GM15510 (cell line): Measurements from ENCODE around the gene SLC8A1.

Source experiments
- POLR2A ChIP-seq: IDR thresholded peaks from 3 replicates; pipeline ENCODE4 v1.6.1; 2011; ENCODE audit warnings: borderline replicate concordance; ENCODE audit not compliant: insufficient read length; ENCODE audit errors: extremely low read depth

Gene SLC8A1

GRCh38 chr2:40240070-40240469 lies 211.8 kb downstream of the SLC8A1 start:
- no peak for TF ChIP-seq POLR2A

- TF ChIP-seq POLR2A: no peak
Measured at GRCh38 chr2:40230707-40231432, 221.0 kb downstream of the SLC8A1 start.

- no peak for TF ChIP-seq POLR2A
Measured at GRCh38 chr2:40230186-40230585, 221.7 kb downstream of the SLC8A1 start.

GRCh38 chr2:40228310-40228709 lies 223.6 kb downstream of the SLC8A1 start:
- TF ChIP-seq POLR2A: no peak

- TF ChIP-seq POLR2A: no peak
Measured at GRCh38 chr2:40227210-40227609, 224.7 kb downstream of the SLC8A1 start.

GRCh38 chr2:40226637-40227036 lies 225.3 kb downstream of the SLC8A1 start:
- no peak for TF ChIP-seq POLR2A

- no peak for TF ChIP-seq POLR2A
Measured at GRCh38 chr2:40225670-40226210, 226.2 kb downstream of the SLC8A1 start.

GRCh38 chr2:40224318-40224717 lies 227.6 kb downstream of the SLC8A1 start:
- no peak for TF ChIP-seq POLR2A

- no peak for TF ChIP-seq POLR2A
Measured at GRCh38 chr2:40220177-40220925, 231.5 kb downstream of the SLC8A1 start.

GRCh38 chr2:40219141-40219540 lies 232.7 kb downstream of the SLC8A1 start:
- no peak for TF ChIP-seq POLR2A

- TF ChIP-seq POLR2A: no peak
Measured at GRCh38 chr2:40218679-40219078, 233.2 kb downstream of the SLC8A1 start.

GRCh38 chr2:40213619-40214018 lies 238.3 kb downstream of the SLC8A1 start:
- TF ChIP-seq POLR2A: no peak

- no peak for TF ChIP-seq POLR2A
Measured at GRCh38 chr2:40213071-40213470, 238.8 kb downstream of the SLC8A1 start.

- no peak for TF ChIP-seq POLR2A
Measured at GRCh38 chr2:40210968-40211353, 240.9 kb downstream of the SLC8A1 start.

- no peak for TF ChIP-seq POLR2A
Measured at GRCh38 chr2:40210344-40210967, 241.4 kb downstream of the SLC8A1 start.
